ENCODE results near the gene BLOC1S2.
"Not testable (repeated sequence)": the region's sequence is repeated elsewhere in the genome, so short reads cannot be mapped to it uniquely, and the experiment has no call there.

BLOC1S2 gene

DNA sequence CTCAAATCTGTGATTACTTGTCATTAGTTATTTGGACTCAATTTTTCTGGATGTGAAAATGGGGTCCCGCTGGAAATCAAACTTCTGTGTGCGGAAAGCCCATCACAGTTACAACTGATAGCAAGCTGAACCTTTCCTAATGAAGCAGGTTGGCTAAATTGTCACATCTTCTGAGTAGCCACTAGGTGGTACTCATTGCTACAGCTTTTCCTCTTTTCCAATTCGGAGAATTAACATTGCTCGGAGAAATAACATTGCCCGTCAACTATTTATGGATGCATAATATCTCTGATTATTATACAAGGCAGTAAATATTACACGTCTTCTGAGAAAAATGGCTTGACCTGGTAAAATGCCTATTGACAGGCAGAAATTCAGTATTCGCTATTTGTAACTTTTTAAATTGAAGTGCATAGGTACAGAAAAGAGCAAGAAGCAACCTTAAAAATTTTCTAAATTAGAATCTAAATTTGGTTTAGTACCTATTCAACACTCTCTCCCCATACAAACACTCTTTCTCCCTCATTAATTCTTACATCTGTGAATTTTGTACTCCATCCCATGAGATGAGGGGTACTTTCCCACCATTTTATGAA is 17.3 kb upstream of the BLOC1S2 start:
- Histone ChIP-seq H2AFZ (ENCODE audit: low read depth) (no peak overlapping the region), H3K4me3 (IDR thresholded peaks at IDR 0.05; ENCODE audit: insufficient read depth, low read depth, low read length) (no peak overlapping the region), H3K27ac (no peak overlapping the region), H3K79me2 (ENCODE audit: insufficient read depth, low read depth) (no peaks in the 10 kb centered on the region), H3K36me3 (ENCODE audit: insufficient read depth) (no peaks in the 10 kb centered on the region), H4K20me1 (ENCODE audit: insufficient read depth) (no peaks in the 10 kb centered on the region), H3K9ac (no peak overlapping the region), H3K4me1 (ENCODE audit: low read depth, poor library complexity, severe bottlenecking) (no peaks in the 10 kb centered on the region), H3K27me3 (ENCODE audit: insufficient read depth, low read depth) (no peaks in the 10 kb centered on the region), H3K4me2 (no peak overlapping the region)
- TF ChIP-seq, protein P1, sequence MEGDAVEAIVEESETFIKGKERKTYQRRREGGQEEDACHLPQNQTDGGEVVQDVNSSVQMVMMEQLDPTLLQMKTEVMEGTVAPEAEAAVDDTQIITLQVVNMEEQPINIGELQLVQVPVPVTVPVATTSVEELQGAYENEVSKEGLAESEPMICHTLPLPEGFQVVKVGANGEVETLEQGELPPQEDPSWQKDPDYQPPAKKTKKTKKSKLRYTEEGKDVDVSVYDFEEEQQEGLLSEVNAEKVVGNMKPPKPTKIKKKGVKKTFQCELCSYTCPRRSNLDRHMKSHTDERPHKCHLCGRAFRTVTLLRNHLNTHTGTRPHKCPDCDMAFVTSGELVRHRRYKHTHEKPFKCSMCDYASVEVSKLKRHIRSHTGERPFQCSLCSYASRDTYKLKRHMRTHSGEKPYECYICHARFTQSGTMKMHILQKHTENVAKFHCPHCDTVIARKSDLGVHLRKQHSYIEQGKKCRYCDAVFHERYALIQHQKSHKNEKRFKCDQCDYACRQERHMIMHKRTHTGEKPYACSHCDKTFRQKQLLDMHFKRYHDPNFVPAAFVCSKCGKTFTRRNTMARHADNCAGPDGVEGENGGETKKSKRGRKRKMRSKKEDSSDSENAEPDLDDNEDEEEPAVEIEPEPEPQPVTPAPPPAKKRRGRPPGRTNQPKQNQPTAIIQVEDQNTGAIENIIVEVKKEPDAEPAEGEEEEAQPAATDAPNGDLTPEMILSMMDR (conservative IDR thresholded peaks at IDR 0.05; ENCODE audit: low read depth, low read length) = peak; percentile 59

DNA sequence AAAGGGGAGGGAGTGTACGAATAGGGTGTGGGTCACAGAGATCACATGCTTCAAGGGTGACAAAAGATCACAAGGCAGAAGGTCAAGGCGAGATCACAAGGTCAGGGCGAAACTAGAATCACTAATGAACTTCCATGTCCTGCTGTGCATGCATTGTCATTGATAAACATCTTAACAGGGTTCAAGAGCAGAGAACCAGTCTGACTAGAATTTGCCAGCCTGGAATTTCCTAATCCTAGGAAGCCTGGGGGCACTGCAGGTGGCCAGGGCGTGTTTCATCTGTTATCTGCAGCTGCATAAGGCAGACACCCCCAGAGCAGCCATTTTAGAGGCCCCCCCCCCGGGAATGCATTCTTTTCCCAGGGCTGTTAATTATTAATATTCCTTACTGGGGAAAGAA is 14.6 kb upstream of the BLOC1S2 start:
- H3K4me1 ChIP-seq (ENCODE audit: low read depth, poor library complexity, severe bottlenecking); H3K9ac ChIP-seq; H3K27ac ChIP-seq; H3K4me2 ChIP-seq; H3K27me3 ChIP-seq (ENCODE audit: insufficient read depth, low read depth); H3K36me3 ChIP-seq (ENCODE audit: insufficient read depth); H3K79me2 ChIP-seq (ENCODE audit: insufficient read depth, low read depth); H2AFZ ChIP-seq (ENCODE audit: low read depth); H4K20me1 ChIP-seq (ENCODE audit: insufficient read depth); H3K4me3 ChIP-seq (IDR thresholded peaks at IDR 0.05; ENCODE audit: insufficient read depth, low read depth, low read length): not testable (repeated sequence)

DNA sequence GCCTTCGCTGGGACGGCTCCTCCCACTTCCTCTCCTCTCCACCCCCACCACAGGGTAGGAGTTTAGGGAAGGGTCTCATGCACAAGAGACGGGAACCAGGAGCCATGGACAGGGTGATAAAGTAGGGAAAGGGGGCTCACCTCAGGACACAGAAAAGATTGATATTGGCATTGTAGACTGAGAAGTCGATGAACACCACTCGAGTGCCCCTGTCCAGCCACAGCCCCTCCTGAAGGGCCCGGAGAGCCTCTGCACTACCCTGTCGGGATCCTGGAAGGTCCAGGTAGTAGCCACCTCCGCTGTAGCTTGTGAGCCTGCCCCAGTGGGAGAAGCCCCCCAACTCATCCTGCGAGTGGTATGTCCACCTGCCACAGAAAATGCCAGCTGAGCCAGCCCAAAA is 10.8 kb upstream of the BLOC1S2 start:
- TF ChIP-seq, protein P1 (conservative IDR thresholded peaks at IDR 0.05; ENCODE audit: low read depth, low read length) = no peak

DNA sequence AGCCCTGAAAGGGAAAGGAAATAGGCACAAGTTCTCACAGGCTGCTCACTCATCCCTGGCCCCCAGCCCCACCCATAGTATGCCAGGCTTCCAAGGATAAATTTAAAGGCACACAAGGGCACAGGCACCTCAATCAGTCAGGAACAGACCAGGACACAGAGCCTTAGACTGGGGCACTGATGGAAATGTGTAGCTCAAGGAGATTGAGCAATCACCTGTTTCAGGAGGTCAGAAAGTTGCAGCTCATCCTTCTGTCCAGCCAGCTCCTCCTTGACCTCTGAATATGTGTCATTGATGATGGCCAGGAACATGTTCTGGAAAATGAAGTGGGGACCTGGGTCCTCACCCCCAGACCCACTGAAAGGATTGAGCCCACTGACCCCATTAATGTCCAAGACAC is 6.6 kb upstream of the BLOC1S2 start:
- H3K4me3 ChIP-seq (IDR thresholded peaks at IDR 0.05; ENCODE audit: insufficient read depth, low read depth, low read length) = no peak overlapping the region
- H3K27ac ChIP-seq = no peak overlapping the region
- no peaks in the 10 kb centered on the region for H3K36me3 ChIP-seq (ENCODE audit: insufficient read depth)
- no peak overlapping the region for H3K9ac ChIP-seq
- H3K79me2 ChIP-seq (ENCODE audit: insufficient read depth, low read depth) = no peaks in the 10 kb centered on the region
- H4K20me1 ChIP-seq (ENCODE audit: insufficient read depth) = no peaks in the 10 kb centered on the region
- no peak overlapping the region for H2AFZ ChIP-seq (ENCODE audit: low read depth)
- H3K4me2 ChIP-seq = no peak overlapping the region
- TF ChIP-seq, protein P1 (conservative IDR thresholded peaks at IDR 0.05; ENCODE audit: low read depth, low read length) = no peak
- no peaks in the 10 kb centered on the region for H3K4me1 ChIP-seq (ENCODE audit: low read depth, poor library complexity, severe bottlenecking)
- no peaks in the 10 kb centered on the region for H3K27me3 ChIP-seq (ENCODE audit: insufficient read depth, low read depth)

More for the DNA sequence above, 10.8 kb upstream of the BLOC1S2 start:
- H3K27ac ChIP-seq = no peak overlapping the region
- no peaks in the 10 kb centered on the region for H3K36me3 ChIP-seq (ENCODE audit: insufficient read depth)
- H3K9ac ChIP-seq = no peak overlapping the region
- no peaks in the 10 kb centered on the region for H3K79me2 ChIP-seq (ENCODE audit: insufficient read depth, low read depth)
- no peak overlapping the region for H3K4me2 ChIP-seq
- H3K4me3 ChIP-seq (IDR thresholded peaks at IDR 0.05; ENCODE audit: insufficient read depth, low read depth, low read length) = no peak overlapping the region
- H3K4me1 ChIP-seq (ENCODE audit: low read depth, poor library complexity, severe bottlenecking) = no peaks in the 10 kb centered on the region
- H4K20me1 ChIP-seq (ENCODE audit: insufficient read depth) = no peaks in the 10 kb centered on the region
- H3K27me3 ChIP-seq (ENCODE audit: insufficient read depth, low read depth) = no peaks in the 10 kb centered on the region
- H2AFZ ChIP-seq (ENCODE audit: low read depth) = no peak overlapping the region

DNA sequence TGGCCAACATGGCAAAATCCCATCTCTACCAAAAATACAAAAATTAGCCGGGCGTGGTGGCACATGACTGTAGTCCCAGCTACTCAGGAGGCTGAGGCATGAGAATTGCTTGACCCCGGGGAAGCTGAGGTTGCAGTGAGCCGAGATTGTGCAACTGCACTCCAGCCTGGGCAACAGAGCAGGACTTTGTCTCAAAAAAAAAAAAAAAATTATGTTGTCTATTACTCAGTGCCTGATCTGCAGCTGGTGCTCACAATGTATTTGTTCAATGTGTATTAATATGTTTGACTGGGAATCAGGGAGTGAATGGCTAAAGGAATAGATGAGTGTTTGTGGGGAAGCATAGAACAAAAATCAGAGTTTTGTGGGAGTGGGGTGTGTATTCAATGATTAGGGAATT is 5.8 kb upstream of the BLOC1S2 start:
- H3K4me1 ChIP-seq (ENCODE audit: low read depth, poor library complexity, severe bottlenecking); H3K27me3 ChIP-seq (ENCODE audit: insufficient read depth, low read depth); H3K79me2 ChIP-seq (ENCODE audit: insufficient read depth, low read depth); H3K27ac ChIP-seq; H3K9ac ChIP-seq; H4K20me1 ChIP-seq (ENCODE audit: insufficient read depth); H3K4me3 ChIP-seq (IDR thresholded peaks at IDR 0.05; ENCODE audit: insufficient read depth, low read depth, low read length); H3K36me3 ChIP-seq (ENCODE audit: insufficient read depth); H2AFZ ChIP-seq (ENCODE audit: low read depth); H3K4me2 ChIP-seq: not testable (repeated sequence)

All from KMS-11 (cell line).